Measurements from ENCODE around the gene RIMS4.

RIMS4 gene

DNA sequence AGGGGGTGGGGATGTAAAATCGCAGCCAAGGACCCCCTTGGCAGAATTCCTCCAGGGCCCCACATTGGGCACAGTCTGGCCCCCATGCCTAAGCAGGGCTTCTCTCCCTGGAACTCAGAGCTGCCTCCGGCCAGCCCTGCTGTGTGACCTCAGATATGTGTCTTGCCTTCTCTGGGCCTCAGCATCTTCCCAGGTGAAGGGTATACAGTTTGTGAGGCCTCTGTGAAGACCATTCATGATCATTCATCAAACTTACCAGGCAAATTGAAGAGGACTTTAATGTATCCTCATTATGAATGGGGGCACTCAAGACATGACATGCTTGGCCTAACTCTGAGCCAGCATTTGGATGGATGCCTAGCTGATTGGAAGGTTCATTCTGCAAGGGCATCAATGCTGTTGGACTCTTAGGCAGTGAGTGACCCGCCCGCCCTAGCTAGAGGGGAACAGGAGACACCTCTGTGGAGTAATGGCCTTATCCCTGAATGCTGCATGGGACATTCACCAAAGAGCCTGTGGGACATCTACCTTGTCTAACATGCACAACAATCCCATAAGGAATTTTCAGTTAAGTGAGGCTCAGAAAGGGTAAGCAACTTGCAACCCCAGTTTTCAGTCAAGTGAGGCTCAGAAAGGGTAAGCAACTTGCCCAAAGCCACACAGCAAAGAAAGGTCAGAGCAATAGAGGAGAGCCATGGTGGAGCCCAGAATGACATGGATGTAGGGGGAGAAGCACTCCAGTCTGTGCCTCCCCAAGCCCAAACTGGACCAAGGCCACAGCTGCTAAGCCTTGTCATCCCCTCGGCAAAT, 94.6 kb downstream of the RIMS4 start:
- peak; percentile 10 for DNase-seq

- peak; percentile 45 for DNase-seq
Observed at GRCh38 chr20:44714701-44715498, 95.4 kb downstream of the RIMS4 start, which contains the start of gene CCN5. TSS of gene CCN5 (plus strand) at chr20:44715369. CDS start at chr20:44715391, 22 bp downstream.

GRCh38 chr20:44714102-44714700, 96.1 kb downstream of the RIMS4 start:
- no peak for DNase-seq

DNA sequence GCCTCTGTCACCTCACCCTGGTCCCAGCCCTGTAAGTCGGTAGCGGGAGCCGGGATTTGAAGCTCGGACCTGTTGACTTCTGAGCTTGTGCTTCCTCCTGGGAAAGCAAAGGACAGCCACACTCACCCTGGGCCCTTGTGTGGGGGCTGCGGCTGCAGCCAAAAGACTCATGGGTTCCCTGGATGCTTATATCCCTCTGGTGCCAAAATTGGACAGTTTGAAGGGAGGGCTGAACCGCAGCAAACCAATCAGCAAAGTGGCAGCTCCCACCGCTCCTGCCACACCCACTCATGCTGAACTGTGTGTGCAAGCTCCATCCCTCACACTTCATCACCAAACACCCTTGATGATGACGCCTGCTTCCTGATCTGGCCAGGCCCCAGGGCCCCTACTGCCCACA, 99.1 kb downstream of the RIMS4 start:
- no peak for DNase-seq

DNA sequence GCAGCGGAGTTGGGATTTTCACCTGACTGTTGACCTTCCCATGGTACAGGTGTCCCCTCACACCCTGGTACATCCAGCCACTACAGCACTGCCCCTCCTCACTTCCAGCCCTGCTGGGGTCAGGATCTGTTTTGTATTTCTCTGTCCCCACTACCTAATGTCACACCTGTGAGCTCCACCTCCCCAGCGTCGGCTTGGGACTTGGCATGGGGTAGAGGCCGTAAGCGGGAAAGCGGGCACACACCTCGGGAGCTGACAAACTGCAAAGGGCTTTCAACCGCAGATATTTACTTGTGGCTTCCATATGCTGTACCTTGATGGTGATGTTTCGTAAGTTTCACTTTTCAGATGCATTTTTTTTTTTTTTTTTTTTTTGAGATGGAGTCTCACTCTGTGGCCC, 100.5 kb downstream of the RIMS4 start:
- DNase-seq = no peak

- DNase-seq = no peak
Observed at GRCh38 chr20:44709380-44709779, 101.0 kb downstream of the RIMS4 start.

- DNase-seq = no peak
Observed at GRCh38 chr20:44707018-44707579, 103.2 kb downstream of the RIMS4 start.

GRCh38 chr20:44706301-44707017, 103.9 kb downstream of the RIMS4 start:
- DNase-seq = peak; percentile 11

DNA sequence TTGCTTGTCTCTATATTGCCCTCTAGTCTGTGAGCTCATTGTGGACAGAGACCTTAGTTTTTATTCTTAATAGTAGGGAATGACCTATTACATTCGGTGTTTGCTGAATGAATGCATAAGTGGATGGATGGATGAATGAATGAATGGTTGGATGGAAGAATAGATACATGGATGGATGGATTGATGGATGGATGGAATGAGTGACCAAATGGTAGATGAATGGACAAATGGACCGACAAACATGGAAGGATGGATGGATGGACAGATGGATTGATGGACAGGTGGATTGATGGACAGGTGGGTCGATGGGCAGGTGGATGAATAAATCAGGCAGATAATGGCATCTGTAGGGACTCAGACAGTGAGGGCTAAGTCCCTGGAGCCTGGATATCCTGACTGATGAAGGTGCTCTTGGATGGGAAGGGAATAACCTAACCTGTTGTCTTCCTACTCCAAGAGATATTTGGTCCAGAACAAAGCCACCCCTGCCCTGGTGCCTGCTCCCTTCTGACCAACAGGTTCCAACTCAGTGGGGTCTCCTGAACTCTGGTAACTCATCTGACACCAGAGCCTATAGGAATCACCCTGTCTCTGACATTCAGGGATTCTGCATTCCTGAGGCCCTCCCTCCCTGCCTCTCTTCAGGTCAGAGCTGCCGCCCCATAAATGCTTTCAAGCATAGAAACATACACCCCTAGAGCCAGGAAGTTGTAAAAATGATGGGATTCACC, 104.8 kb downstream of the RIMS4 start:
- no peak for DNase-seq

- DNase-seq = no peak
Observed at GRCh38 chr20:44704551-44704971, 105.8 kb downstream of the RIMS4 start.

DNA sequence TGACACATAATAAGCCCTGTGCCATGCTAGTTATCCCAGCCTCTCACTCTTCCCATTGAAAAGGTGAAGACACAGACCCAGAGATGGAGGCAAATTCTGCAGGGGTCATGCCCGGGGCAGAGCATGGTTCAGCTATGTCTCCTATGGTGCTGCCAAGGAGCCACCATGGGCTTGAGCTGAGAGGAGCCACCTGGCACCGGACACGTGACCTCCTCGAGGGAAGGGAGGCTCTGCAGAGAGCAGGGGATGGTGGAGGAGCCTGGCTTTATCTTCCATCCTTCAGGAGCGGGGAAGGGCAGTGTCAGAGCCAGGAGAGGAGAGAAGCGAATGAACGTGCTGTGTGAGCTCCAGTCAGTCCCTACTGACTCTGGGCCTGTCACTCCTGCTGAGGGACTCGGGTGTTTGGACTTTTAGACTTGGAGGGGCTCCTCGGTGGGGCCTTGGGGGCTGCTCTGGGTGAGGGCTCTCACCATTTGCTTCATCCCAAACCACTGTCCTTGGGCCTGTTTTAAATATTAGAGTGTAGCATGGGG, 106.3 kb downstream of the RIMS4 start:
- no peak for DNase-seq

DNA sequence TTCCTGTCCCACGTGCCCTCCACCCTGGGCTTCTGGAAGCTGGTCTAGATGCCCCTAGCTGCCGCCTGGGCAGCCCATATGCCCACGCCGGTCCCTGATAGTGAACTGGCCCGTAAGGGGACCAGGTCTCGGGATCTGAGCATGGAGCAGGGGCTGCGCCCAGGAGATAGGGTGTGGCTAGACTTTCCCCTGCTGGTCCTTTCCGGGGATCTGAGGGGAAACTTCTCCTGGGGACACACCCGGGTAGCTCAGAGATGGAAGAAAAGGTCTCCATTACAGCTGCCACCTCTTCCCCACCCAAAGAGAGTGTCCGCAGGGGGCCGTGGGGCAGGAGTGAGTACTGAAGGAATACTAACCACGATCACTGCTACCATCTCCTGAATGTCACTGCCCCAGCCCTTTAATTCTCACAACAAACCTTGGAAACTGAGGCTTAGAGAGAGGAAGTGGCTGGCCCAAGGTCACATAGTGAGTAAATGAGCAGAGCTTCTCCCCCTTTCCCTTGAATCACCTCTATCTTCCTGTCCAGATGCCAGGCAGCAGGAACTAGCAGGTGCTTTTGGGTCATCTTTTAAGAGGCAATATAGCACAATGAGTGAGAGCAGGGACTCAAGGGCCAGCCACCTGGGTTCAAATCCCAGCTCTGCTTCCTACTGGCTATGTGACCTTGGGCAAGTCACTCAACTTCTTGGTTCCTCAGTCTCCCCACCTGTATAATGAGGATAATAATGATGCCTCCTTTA, 107.0 kb downstream of the RIMS4 start:
- no peak for DNase-seq

DNA sequence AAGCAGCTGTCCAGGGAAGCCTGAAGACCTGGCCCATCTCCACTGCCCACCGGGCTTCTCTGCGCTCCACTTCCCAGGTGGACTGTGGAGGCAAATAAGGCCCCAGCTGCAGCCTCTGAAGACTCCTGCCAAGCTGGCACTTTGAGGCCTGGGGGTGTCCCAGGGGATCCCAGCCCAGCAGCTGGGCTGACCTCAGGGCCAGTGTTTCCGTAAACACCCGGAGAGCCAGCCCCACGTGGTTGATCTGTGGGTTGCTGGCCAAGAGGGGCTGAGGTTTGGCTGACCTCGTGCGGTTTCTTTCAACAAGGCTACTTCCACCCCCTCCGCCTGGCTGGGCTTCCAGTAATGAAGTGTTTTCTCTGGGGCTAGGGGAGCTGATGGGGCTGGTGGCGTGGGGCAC, 107.6 kb downstream of the RIMS4 start:
- DNase-seq = no peak

- no peak for DNase-seq
Observed at GRCh38 chr20:44701858-44702256, 108.5 kb downstream of the RIMS4 start.

Measured in DMS79 treated with DMSO at 0.1 percent for 48 hours (cell line).